AG08395 (cell line): ENCODE results near the gene EHD2.
"Not testable (repeated sequence)": the region's sequence is repeated elsewhere in the genome, so short reads cannot be mapped to it uniquely, and the experiment has no call there.

Source experiments
- DNase-seq: peaks from one replicate; pipeline ENCODE4 v3.0.0; 2012; ENCODE audit warnings: mixed read lengths, low spot score

EHD2 gene

DNA sequence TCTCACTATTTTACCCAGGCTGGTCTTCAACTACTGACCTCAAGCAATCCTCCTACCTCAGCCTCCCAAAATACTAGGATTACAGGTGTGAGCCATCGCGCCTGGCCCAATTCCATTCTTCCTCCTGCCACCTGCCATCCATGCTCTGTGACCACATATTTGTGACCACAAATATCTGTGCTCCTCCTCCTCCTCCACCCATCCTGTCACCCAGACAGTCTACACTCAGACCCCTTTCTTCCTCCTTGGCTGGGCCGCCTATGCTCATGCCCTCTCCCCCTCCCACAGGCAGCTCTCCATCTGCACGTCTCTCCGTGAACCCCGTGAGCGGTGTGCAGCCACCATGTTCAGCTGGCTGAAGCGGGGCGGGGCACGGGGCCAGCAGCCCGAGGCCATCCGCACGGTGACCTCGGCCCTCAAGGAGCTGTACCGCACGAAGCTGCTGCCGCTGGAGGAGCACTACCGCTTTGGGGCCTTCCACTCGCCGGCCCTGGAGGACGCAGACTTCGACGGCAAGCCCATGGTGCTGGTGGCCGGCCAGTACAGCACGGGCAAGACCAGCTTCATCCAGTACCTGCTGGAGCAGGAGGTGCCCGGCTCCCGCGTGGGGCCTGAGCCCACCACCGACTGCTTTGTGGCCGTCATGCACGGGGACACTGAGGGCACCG, 3.2 kb downstream of the EHD2 start:
- DNase-seq, result no peak

DNA sequence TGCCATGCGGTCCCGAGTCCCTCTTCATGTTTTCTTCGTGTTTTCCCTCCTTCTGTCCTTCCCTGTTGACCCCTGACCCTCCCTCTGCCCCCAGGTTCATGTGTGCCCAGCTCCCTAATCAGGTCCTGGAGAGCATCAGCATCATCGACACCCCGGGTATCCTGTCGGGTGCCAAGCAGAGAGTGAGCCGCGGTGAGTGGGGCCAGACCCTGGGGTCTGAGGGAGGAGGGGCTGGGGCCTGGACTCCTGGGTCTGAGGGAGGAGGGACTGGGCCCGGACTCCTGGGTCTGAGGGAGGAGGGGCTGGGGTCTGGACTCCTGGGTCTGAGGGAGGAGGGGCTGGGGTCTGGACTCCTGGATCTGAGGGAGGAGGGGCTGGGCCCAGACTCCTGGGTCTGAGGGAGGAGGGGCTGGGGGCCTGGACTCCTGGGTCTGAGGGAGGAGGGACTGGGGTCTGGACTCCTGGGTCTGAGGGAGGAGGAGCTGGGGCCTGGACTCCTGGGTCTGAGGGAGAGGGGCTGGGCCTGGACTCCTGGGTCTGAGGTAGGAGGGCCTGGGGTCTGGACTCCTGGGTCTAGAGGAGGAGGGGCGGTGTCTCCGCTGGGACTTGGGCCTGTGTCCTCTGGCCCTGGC, 5.3 kb downstream of the EHD2 start:
- not testable (repeated sequence) for DNase-seq

DNA sequence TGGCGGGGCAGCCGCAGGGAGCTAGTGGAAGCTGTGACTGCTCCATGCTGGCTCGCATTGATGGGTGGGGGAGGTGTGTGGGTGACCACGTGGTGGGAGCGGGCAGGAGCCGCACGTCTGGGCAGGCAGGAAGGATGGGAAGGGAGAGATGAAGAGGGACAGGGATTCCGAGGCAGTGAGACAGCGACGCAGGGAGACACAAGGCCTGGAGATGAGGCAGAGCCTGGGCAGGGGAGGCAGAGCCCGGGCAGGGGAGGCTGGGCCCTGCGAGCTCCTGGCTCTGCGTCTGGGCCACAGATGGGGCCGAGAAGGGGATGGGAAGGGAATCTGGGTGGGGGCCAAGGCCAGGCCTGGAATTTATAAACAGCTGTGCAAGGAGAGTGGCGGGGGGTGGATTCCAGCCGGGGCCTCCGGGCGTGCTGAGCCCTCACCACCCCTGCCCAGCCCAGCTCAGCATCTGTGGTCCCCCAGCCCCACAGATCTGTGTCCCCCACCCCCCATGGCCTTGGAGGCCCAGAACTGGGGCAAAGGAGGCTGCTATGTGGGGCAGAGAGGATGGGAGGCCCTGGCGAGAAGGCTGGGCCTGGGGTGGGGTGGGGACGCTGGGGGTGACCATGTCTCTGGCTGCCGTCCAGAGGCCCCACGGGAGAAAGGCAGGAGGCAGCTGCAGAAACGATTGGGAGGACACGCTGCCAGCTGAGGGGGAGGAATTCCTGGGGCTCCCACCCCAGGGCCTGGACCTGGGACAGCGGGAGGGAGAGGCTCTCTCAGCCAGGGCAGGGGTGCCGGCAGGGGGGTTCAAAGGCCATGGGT, 6.0 kb downstream of the EHD2 start:
- DNase-seq, result peak; percentile 93

DNA sequence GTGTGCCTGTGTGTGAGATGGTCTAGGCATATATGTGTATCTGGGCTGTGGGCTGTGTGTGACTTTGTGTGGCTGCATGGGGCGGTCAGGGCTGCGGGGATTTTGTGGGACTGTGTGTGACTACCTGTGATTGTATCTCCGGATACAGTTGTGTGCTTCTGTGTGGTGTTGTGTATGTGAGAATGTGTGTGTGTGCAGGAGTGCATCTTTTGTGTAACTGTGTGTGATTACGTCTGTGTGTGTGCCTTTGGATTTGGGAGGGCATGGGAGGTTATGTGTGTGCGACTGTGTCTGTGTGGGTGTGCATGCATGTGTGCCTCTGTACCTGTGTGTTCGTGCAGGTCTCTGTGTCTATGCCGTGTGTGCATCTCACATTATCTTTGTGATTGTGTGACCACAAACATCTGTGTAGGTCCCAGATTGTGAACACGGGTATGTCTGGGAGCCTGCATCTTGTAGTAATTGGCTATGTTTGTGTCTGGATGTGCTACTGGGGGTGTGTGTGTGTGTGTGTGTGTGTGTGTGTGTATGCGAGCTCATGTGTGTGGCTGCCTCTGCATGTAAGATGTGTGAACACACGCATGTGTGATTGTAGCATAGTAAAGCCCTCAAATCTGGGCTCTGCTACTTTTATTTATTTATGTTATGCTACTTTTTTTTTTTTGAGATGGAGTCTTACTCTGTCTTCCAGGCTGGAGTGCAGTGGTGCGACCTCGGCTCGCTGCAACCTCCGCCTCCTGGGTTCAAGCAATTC, 7.6 kb downstream of the EHD2 start:
- DNase-seq, result no peak

DNA sequence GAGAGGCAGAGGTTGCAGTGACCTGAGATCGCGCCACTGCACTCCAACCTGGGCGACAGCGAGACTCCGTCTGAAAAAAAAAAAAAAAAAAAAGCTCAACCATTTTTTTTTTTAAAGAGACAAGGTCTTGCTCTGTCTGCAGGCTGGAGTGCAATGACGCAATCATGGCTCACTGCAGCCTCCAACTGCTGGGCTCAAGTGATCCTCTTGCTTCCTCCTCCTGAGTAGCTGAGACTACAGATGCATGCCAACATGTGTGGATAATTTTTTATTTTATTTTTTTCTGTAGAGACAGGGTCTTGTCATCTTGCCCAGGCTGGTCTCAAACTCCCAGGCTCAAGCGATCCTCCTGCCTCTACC, 10.3 kb downstream of the EHD2 start:
- DNase-seq, result no peak

DNA sequence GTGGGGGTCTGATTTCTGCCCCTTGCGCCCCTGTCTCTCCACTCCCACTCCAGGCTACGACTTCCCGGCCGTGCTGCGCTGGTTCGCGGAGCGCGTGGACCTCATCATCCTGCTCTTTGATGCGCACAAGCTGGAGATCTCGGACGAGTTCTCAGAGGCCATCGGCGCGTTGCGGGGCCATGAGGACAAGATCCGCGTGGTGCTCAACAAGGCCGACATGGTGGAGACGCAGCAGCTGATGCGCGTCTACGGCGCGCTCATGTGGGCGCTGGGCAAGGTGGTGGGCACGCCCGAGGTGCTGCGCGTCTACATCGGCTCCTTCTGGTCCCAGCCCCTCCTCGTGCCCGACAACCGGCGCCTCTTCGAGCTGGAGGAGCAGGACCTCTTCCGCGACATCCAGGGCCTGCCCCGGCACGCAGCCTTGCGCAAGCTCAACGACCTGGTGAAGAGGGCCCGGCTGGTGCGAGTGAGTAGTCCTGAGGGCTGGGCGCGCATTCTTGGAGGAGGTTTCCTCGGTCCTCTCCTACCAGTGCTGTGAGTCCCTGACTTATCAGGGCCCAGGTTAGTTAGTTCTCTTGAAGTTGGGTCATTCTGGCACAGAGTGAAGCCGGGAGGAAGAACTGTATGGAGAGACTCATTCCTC, 12.7 kb downstream of the EHD2 start:
- DNase-seq, result no peak

DNA sequence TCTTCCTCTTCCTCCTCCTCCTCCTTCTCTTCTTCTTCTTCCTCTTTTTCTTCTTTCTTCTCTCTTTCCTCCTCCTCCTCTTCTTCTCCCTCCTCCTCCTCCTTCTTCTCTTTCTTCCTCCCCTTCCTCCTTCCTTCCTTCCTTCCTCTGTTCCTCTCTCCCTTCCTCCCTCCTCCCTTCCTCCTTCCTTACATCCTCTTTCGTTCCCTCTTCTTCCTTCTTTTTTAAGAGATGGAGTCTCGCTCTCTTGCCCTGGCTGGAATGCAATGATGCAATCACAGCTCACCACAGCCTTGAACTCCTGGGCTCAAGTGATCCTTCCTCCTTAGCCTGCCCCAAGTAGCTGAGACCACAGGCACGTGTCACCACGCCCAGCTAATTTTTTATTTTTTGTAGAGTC, 13.2 kb downstream of the EHD2 start:
- no peak for DNase-seq

DNA sequence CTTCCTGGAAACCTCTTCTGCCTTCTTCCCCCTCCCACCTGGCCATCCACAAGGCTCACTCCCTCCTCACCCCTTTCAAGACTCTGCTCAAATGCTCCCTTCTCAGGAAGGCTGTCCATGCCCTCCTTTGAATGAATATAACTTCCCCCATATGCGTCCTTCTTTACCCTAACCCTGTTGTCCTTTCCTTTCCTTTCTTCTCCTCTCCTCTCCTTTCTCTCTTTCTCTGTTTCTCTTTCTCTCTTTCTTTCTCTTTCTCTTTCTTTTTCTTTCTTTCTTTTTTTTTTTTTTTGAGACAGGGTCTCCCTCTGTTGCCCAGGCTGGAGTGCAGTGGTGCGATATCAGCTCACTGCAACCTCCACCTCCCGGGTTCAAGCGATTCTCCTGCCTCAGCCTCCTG, 15.1 kb downstream of the EHD2 start:
- not testable (repeated sequence) for DNase-seq

DNA sequence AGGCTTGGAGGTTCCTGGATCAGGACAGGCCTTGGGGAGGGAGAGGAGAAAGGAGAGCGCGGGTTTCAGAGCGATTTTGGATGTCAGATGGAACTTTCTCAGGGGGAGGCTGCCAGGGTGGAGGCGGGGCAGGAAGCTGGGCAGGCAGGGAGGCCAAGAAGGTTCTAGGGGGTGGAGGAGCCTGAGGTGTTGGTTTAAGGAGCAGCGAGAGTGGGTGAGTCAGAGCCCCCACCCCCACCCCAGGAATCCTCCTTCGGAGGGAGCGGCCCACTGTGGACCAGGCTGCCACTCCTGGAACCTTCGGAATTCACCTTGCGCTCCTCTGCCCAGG, 16.2 kb downstream of the EHD2 start:
- DNase-seq, result peak; percentile 82

DNA sequence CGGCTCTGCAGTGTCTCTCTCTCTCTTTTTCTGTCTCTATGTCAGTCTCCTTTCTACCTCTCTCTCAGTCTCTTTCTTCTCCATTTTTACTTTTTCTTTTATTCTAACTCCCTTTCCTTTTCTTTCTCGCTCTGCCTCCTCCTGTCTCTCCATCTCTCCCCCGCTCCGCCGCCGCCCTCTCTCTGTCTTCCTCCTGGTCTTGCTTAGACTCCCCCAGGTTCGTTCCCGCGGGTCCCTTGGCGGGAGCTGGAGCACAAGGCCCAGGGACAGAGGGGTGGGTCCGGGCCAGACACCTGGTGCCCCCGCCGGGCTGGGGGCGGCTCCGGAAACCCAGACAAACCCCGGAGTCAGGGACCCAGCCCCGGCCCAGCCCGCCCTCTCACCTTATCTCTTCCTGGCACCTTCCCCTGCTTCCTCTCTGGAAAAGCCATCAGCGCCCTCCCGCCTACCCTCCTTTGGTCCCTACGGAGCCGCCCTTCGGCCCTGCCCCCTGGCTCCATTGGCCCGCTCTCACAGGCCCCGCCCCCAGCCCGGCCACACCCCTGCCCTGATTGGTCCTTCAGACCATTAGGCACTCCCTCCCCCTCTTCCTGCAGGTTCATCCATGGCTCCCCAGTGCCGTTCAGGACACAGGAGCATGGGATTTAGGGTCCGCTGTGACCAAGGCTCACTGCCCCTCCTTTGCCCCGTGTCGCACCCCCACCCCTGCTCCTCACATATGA, 16.7 kb downstream of the EHD2 start:
- DNase-seq, result no peak

DNA sequence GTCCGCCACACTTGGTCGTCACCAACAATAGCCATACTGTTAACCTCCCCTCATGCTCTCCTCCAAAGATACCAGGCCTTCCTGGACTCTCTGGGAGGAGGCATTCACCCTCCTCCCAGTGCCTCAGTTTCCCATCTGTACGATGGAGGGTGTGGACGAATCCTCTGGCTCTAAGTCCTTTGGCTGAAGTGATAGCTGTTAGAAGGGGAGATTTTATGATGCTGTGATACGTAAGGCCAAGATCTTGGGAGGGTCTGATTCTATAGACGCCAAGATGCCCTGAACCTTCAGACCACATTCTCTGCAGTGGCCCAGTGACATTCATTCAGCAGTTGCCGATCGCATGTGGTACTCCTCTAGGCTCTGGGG, 17.3 kb downstream of the EHD2 start:
- DNase-seq, result no peak

DNA sequence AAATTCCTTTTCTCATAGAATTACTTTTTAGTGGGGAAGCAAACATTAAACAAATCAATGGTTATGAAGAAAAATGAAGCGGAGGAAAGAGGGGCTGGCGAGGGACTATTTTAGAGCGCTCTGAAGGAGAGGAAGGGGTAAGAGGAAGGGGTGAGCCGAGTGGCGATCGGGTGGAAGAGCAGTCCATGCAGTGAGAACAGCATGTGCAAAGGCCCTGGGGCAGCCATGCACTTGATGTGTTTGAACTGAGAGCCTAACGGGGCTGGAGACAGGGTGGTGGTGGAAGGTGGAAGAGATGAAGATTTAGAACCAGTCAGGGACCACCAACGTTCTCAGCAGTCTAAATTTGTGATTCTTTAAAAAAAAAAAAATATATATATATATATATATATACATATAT, 17.7 kb downstream of the EHD2 start:
- no peak for DNase-seq

DNA sequence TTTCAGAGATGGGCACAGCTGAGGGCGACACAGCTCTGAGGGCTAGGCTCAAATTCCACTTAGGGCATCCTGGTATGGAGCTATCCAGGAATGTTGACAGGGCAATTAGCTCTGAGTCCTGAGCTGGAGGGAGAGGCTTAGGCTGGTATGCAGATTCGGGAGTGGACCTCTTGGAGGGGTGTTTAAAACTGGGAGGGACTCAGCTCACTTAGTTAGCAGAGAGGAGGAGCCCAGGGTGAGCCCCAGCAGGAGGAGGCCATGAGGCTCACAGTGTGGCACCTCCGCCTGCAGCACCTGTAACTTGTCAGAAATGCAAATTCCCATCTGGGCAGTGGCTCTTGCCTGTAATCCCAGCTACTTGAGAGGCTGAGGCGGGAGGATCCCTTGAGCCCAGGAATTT, 21.9 kb downstream of the EHD2 start:
- no peak for DNase-seq

DNA sequence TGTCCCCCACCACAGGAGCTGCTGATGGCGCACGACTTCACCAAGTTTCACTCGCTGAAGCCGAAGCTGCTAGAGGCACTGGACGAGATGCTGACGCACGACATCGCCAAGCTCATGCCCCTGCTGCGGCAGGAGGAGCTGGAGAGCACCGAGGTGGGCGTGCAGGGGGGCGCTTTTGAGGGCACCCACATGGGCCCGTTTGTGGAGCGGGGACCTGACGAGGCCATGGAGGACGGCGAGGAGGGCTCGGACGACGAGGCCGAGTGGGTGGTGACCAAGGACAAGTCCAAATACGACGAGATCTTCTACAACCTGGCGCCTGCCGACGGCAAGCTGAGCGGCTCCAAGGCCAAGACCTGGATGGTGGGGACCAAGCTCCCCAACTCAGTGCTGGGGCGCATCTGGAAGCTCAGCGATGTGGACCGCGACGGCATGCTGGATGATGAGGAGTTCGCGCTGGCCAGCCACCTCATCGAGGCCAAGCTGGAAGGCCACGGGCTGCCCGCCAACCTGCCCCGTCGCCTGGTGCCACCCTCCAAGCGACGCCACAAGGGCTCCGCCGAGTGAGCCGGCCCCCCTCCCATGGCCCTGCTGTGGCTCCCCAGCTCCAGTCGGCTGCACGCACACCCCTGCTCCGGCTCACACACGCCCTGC, 27.8 kb downstream of the EHD2 start:
- no peak for DNase-seq

DNA sequence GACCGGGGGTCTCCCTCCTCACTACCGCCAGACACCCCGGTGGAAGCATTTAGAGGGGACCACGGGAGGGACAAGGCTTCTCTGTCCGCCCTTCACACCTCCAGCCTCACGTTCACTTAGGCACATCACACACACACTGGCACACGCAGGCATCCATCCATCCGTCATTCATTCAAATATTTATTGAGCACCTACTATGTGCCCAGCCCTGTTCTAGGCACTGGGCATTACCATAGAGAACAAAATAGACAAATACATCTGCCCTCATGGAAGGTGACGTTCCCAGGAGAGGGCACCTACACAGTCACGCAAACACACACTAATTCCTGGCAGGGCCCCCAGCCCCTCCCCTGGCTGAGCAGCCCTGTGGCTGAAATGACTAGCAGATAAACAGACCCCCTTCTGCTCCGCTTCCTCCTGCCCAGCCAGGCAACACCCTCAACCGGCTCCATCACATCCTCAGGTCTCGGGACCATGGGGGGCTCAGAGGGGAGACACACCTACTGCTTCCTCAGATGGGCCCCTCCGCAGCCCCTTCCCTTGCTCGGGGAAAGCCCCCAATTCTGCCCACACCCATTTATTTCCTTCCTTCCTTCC, 28.4 kb downstream of the EHD2 start:
- no peak for DNase-seq

DNA sequence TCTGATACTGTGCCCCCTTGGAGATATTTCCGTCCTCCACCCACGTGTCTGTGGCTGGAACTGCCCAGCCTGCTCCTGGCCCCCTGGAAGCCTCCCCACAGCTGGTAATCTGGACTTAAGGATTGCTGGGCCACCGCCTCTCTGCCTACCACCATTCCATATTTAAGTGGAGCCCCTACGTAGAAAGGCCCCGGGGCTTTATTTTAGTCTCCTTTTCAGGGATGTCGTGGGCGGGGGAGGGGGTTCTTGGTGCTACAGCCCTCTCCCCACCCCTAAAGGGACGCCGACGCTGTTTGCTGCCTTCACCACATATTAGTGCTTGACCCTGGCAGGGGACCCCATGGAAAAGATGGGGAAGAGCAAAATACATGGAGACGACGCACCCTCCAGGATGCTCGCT, 29.4 kb downstream of the EHD2 start:
- peak; percentile 13 for DNase-seq

DNA sequence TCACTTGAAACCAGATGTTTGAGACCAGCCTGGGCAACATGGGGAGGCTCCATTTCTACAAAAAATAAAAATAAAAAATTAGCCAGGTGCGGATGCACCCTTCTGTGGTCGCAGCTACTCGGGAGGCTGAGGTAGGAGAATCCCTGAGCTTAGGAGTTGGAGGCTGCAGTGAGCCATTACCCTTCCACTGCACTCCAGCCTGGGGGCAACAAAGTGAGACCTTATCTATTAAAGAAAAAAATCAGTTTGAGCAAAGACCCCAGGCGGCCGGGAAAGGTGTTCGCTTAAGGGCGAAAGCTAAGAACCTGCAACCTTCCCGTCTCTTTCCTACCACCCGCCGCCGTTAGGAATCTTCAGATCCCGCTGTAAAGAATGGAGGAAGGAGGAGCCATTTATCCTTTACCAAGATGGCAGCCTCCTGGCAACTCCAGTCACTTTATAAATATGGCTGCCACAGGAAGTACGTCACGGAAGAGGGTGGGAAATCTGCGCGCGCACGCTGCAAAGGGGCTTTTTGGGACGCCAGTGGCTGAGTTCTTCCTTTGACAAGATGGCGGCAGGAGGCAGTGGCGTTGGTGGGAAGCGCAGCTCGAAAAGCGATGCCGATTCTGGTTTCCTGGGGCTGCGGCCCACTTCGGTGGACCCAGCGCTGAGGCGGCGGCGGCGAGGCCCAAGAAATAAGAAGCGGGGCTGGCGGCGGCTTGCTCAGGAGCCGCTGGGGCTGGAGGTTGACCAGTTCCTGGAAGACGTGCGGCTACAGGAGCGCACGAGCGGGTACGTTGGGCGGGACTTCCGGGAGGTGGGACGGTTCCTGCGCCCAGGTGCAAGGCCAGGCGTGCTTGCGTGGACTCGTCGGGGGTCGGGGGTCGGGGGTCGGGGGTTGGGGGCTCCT, 32.0 kb downstream of the EHD2 start, which contains the start of gene NOP53:
TSS of gene NOP53 (plus strand) at position 537 of the 892 bp plus-strand sequence. CDS start at position 551, 14 bp downstream.
- DNase-seq, result peak; percentile 98

DNA sequence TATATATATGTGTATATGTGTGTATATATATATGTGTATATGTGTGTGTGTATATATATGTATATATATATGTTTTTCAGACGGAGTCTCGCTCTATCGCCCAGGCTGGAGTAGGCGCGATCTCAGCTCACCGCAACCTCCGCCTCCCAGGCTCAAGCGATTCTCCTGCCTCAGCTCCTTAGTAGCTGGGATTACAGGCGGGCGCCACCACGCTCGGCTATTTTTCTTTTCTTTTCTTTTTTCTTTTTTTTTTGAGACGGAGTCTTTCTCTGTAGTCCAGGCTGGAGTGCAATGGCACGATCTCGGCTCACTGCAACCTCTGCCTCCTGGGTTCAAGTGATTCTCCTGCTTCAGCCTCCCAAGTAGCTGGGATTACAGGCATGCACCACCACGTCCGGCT, 32.9 kb downstream of the EHD2 start:
- not testable (repeated sequence) for DNase-seq

DNA sequence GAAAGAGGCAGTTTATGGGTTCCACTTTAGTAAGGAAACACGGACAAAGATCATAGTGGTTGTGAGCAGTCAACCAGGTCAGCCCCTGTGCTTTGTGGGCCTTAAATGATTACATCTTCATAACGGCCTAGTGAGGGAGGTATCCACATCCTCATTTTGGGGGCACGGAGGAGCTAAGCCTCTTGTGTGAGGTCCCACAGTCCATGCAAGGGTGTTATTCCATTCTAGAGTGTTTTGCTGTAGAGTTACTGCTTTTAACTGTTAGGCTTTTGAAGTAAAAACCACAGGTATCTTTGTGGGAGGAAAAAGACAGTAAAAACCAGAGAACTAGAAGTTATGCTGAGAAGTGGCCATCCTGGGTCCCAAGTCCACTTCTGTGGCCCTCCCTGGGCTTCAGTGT, 36.1 kb downstream of the EHD2 start:
- no peak for DNase-seq

DNA sequence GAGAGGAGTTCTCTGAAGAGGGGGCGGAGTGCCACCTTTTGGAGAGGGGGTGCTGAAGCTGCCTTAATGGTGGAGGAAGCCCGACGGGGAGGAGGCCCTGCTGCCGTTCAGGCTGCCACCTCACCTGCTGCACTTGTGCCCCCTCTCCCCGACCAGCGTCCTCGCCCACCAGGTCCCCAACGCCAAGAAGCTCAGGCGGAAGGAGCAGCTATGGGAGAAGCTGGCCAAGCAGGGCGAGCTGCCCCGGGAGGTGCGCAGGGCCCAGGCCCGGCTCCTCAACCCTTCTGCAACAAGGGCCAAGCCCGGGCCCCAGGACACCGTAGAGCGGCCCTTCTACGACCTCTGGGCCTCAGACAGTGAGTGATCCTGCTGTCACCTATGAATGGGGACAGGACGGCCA, 37.5 kb downstream of the EHD2 start:
- DNase-seq, result no peak
